Esophagus muscularis mucosa (tissue), 4 donors: Measurements from ENCODE around the gene PBOV1. TPM values are rescaled to one million over a fixed set of nuclear protein-coding genes. Genes with fewer than 3 reads are reported as not detected.

Source experiments
- DNase-seq: peaks from one replicate; pipeline ENCODE4 v3.0.0-alpha.2; 2017; ENCODE audit errors: extremely low spot score
- H3K27ac ChIP-seq, 4 donors: fragments of 200-600 bp; sonication (generic); replicated peaks in 1 of 4; 1 replicate in 3 of 4; 2 replicates in 1 of 4; pipeline ENCODE4 v1.5.1; 2016 to 2019; ENCODE audit warnings: mild to moderate bottlenecking in 1 of 4
- H3K27me3 ChIP-seq, 4 donors: fragments of 200-600 bp; sonication (generic); one replicate each; pipeline versions ENCODE4 v1.5.1 to v1.6.0; 2016 to 2019
- H3K36me3 ChIP-seq, 4 donors: fragments of 200-600 bp; sonication (generic); one replicate each; pipeline ENCODE4 v1.5.1; 2016 to 2019
- H3K4me1 ChIP-seq, 4 donors: fragments of 200-600 bp; sonication (generic); one replicate each; pipeline ENCODE4 v1.5.1; 2016 to 2019
- H3K4me3 ChIP-seq, 4 donors: fragments of 200-600 bp; sonication (generic); 1 replicate in 2 of 4; 2 replicates in 2 of 4; pipeline ENCODE4 v1.5.1; 2016 to 2019; ENCODE audit warnings: mild to moderate bottlenecking in 4 of 4, moderate library complexity in 1 of 4
- H3K9me3 ChIP-seq, 4 donors: fragments of 200-600 bp; sonication (generic); 1 replicate in 3 of 4; 2 replicates in 1 of 4; pipeline ENCODE4 v1.5.1; 2016 to 2019
- CTCF ChIP-seq, 3 experiments: fragments of 200-600 bp in 2 of 3; fragments of 450-650 bp in 1 of 3; sonication (generic) in 2 of 3; IDR thresholded peaks; one replicate each; pipeline ENCODE4 v1.5.1; 2017 to 2019; ENCODE audit warnings: antibody characterized with exemption in 3 of 3, mild to moderate bottlenecking in 2 of 3, moderate library complexity in 1 of 3
- EP300 ChIP-seq: sonication (generic); formaldehyde crosslinking; IDR thresholded peaks from one replicate; pipeline ENCODE4 v1.6.1; 2017; ENCODE audit warnings: antibody characterized with exemption
- POLR2A ChIP-seq: fragments of 450-650 bp; IDR thresholded peaks from one replicate; pipeline ENCODE4 v1.6.1; 2017; ENCODE audit warnings: antibody characterized with exemption, moderate library complexity, mild to moderate bottlenecking, low read depth
- POLR2AphosphoS5 ChIP-seq, 2 donors: sonication (generic); formaldehyde crosslinking; IDR thresholded peaks; one replicate each; pipeline ENCODE4 v1.6.1; 2017; ENCODE audit warnings: antibody characterized with exemption in 2 of 2
- WGBS: methylation state at CpG from one replicate; pipeline ENCODE4 v1.1.5; 2018; 5-methylcytosine and 5-hydroxymethylcytosine counted together
- intact Hi-C: fragments of 100-400 bp; cut with DNase I; formaldehyde crosslinking; loops from one replicate; pipeline ENCODE4 v1.15.1; 2023
- total RNA-seq, 4 donors: library from RNA; depleted of rRNA; stranded (reverse); fragments of >200 nt; gene quantifications; one replicate each; pipeline versions ENCODE4 v1.1.0 to v1.2.1, GENCODE V29; 2016

PBOV1 gene
- total RNA-seq, 4 donors from 2014 or later: not detected

GRCh38 chr6:138196122-138196738, 22.1 kb downstream of the PBOV1 start:
- Histone ChIP-seq H3K27ac (no peak overlapping the region), H3K4me1 (no peaks in the 10 kb centered on the region), H3K9me3 (no peaks in the 10 kb centered on the region), H3K27me3 (no peaks in the 10 kb centered on the region), H3K36me3 (no peaks in the 10 kb centered on the region), H3K4me3 (no peak overlapping the region)
- intact Hi-C loops: no loop called here
- DNase-seq: peak; percentile 47
- TF ChIP-seq POLR2AphosphoS5 (IDR thresholded peaks at IDR 0.05): no peak
- WGBS: 94% methylated on average over 3 of the region's 3 CpGs

DNA sequence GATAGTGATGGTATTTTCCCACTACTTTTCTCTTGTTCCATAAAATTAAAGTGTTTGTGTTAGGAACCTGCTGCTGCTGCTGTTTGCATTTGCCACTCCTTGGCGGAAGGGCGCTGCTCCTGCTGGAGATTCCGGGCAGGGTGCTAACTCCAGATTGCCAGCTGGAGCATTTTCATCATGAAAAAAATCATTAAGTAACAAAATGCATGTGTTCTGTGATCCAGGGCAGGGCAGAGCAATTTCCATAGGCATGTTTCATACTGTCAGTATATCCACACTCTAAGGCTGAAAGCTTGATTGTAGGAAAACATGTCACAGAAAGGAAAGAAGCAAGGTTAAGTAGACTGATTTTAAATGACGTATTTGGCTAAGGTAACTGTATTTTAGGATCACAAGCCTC, 24.0 kb downstream of the PBOV1 start:
- Histone ChIP-seq H3K9me3 (no peaks in the 10 kb centered on the region), H3K27ac (no peak overlapping the region), H3K4me3 (no peak overlapping the region), H3K36me3 (no peaks in the 10 kb centered on the region), H3K4me1 (no peaks in the 10 kb centered on the region), H3K27me3 (no peaks in the 10 kb centered on the region)
- intact Hi-C loops: no loop called here
- TF ChIP-seq EP300 (no peak), POLR2A (no peak), CTCF (IDR thresholded peaks at IDR 0.05) (no peak), POLR2AphosphoS5 (IDR thresholded peaks at IDR 0.05) (no peak)
- no peak for DNase-seq
- 75% methylated on average over 4 of the region's 4 CpGs for WGBS

- WGBS: 40% methylated on average over 5 of the region's 5 CpGs
- Histone ChIP-seq H3K36me3 (no peaks in the 10 kb centered on the region), H3K27ac (no peak overlapping the region), H3K4me3 (no peak overlapping the region), H3K4me1 (no peaks in the 10 kb centered on the region), H3K9me3 (no peaks in the 10 kb centered on the region), H3K27me3 (no peaks in the 10 kb centered on the region)
- no peak for DNase-seq
- TF ChIP-seq POLR2AphosphoS5 (IDR thresholded peaks at IDR 0.05) (no peak), CTCF (IDR thresholded peaks at IDR 0.05) (no peak)
- intact Hi-C loops: no loop called here
These were observed 29.9 kb downstream of the PBOV1 start for GRCh38 chr6:138188278-138188941.

- no peak overlapping the region for H3K27ac ChIP-seq
These were observed 31.1 kb downstream of the PBOV1 start for GRCh38 chr6:138187156-138187555.

DNA sequence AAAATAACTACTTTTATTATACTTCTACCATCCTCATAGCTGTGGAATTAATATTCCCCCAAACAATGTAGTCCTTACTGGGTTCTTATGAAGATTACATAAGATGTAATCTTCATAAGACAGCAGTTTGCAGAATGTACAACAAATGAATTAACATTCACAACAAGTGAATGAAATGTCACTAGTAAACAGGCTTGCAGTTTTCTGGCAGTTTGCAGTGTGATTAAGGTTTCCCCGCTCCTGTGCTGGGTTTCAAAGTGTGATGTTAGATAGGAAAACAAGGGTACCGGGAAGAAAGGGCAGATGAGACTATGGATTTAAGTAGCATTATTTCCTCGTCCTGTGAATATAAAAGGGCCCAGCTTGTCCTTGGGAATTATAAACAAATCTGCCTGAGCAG, 34.1 kb downstream of the PBOV1 start:
- no peaks in the 10 kb centered on the region for H3K27me3 ChIP-seq
- peak; percentile 42 for DNase-seq
- no peak overlapping the region for H3K27ac ChIP-seq
- TF ChIP-seq EP300 (no peak), POLR2AphosphoS5 (IDR thresholded peaks at IDR 0.05) (no peak), CTCF (IDR thresholded peaks at IDR 0.05) (no peak), POLR2A (no peak)
- no peaks in the 10 kb centered on the region for H3K36me3 ChIP-seq
- H3K9me3 ChIP-seq: peaks cover 0 to 2% (median 0%) of the 10 kb centered on the region in 4 donors
- no peaks in the 10 kb centered on the region for H3K4me1 ChIP-seq
- H3K4me3 ChIP-seq: no peak overlapping the region
- 87% methylated on average over 3 of the region's 3 CpGs for WGBS
- intact Hi-C loops: no loop called here

More at GRCh38 chr6:138187156-138187555, 31.1 kb downstream of the PBOV1 start:
- Histone ChIP-seq H3K27me3 (no peaks in the 10 kb centered on the region), H3K36me3 (no peaks in the 10 kb centered on the region), H3K9me3 (no peaks in the 10 kb centered on the region), H3K4me1 (no peaks in the 10 kb centered on the region), H3K4me3 (no peak overlapping the region)
- DNase-seq: no peak
- no peak for TF ChIP-seq POLR2A
- TF ChIP-seq EP300: no peak
- TF ChIP-seq POLR2AphosphoS5 (IDR thresholded peaks at IDR 0.05): no peak
- no peak for TF ChIP-seq CTCF (IDR thresholded peaks at IDR 0.05)
- 89% methylated on average over 3 of the region's 4 CpGs for WGBS
- intact Hi-C loops: no loop called here
